ENCODE measurements around the gene PPEF1. TPM values are rescaled to one million over a fixed set of nuclear protein-coding genes. Genes with fewer than 3 reads are reported as not detected.
"Not testable (repeated sequence)": the region's sequence is repeated elsewhere in the genome, so short reads cannot be mapped to it uniquely, and the experiment has no call there.

The PPEF1 gene
- total and polyA plus RNA-seq, 7 donors = 0.04 to 0.38 (median 0.18) TPM; not detected in 2

GRCh38 chrX:18755651-18756050 is 48.2 kb downstream of the PPEF1 start:
- no peaks in the 10 kb centered on the region for H3K9me3 ChIP-seq
- DNase-seq = no peak

GRCh38 chrX:18757956-18758932 is 50.8 kb downstream of the PPEF1 start:
- TF ChIP-seq CTCF (IDR thresholded peaks at IDR 0.05) = no peak
- Histone ChIP-seq H3K27me3 (ENCODE audit: insufficient read depth in 3 of 3, low read length in 2 of 3) (peaks cover 0 to 9% (median 0%) of the 10 kb centered on the region in 3 donors), H3K4me3 (no peak overlapping the region), H3K9me3 (no peaks in the 10 kb centered on the region), H3K27ac (no peak overlapping the region), H3K36me3 (ENCODE audit: insufficient read depth in 1 of 2, low read depth in 1 of 2) (no peaks in the 10 kb centered on the region), H3K4me1 (no peaks in the 10 kb centered on the region)
- ATAC-seq = no peak
- 58 to 85% (median 76%) methylated on average over 11 of the region's 11 CpGs for WGBS, 3 donors
- intact Hi-C loops (cut with DNase I) = no loop called here
- no peak for DNase-seq

More at GRCh38 chrX:18755651-18756050, 48.2 kb downstream of the PPEF1 start:
- Histone ChIP-seq H3K4me3 (no peak overlapping the region), H3K36me3 (ENCODE audit: insufficient read depth in 1 of 2, low read depth in 1 of 2) (no peaks in the 10 kb centered on the region), H3K4me1 (no peaks in the 10 kb centered on the region), H3K27ac (no peak overlapping the region), H3K27me3 (ENCODE audit: insufficient read depth in 3 of 3, low read length in 2 of 3) (peaks cover 0 to 9% (median 0%) of the 10 kb centered on the region in 3 donors)
- no peak for TF ChIP-seq CTCF (IDR thresholded peaks at IDR 0.05)
- ATAC-seq = no peak
- WGBS, 3 donors = 32 to 52% (median 32%) methylated on average over 4 of the region's 4 CpGs
- intact Hi-C loops (cut with DNase I) = no loop called here

GRCh38 chrX:18761750-18762149 is 54.3 kb downstream of the PPEF1 start:
- no peak for ATAC-seq
- Histone ChIP-seq H3K9me3 (no peaks in the 10 kb centered on the region), H3K27ac (no peak overlapping the region), H3K27me3 (ENCODE audit: insufficient read depth in 3 of 3, low read length in 2 of 3) (peaks cover 0 to 3% (median 0%) of the 10 kb centered on the region in 3 donors), H3K36me3 (ENCODE audit: insufficient read depth in 1 of 2, low read depth in 1 of 2) (no peaks in the 10 kb centered on the region), H3K4me3 (no peak overlapping the region), H3K4me1 (no peaks in the 10 kb centered on the region)
- 82 to 98% (median 90%) methylated on average over 3 of the region's 3 CpGs for WGBS, 3 donors
- DNase-seq = no peak
- intact Hi-C loops (cut with DNase I) = no loop called here
- no peak for TF ChIP-seq CTCF (IDR thresholded peaks at IDR 0.05)

GRCh38 chrX:18763106-18763505 is 55.7 kb downstream of the PPEF1 start:
- H3K4me3 ChIP-seq; H3K36me3 ChIP-seq (ENCODE audit: insufficient read depth in 1 of 2, low read depth in 1 of 2); H3K9me3 ChIP-seq; intact Hi-C loops (cut with DNase I); H3K4me1 ChIP-seq; ATAC-seq; DNase-seq; H3K27ac ChIP-seq; H3K27me3 ChIP-seq (ENCODE audit: insufficient read depth in 3 of 3, low read length in 2 of 3): not testable (repeated sequence)
- WGBS, 3 donors = 72 to 89% (median 83%) methylated on average over 3 of the region's 3 CpGs

GRCh38 chrX:18769364-18769763 is 61.9 kb downstream of the PPEF1 start:
- peaks cover 6% of the 10 kb centered on the region for H3K9me3 ChIP-seq
- no peaks in the 10 kb centered on the region for H3K4me1 ChIP-seq
- TF ChIP-seq CTCF (IDR thresholded peaks at IDR 0.05) = no peak
- no peaks in the 10 kb centered on the region for H3K27me3 ChIP-seq (ENCODE audit: insufficient read depth in 3 of 3, low read length in 2 of 3)
- DNase-seq = no peak
- no peak overlapping the region for H3K27ac ChIP-seq
- no peak overlapping the region for H3K4me3 ChIP-seq
- no peaks in the 10 kb centered on the region for H3K36me3 ChIP-seq (ENCODE audit: insufficient read depth in 1 of 2, low read depth in 1 of 2)
- WGBS, 3 donors = 0 to 39% (median 27%) methylated on average over 1 of the region's 1 CpG
- no peak for ATAC-seq
- intact Hi-C loops (cut with DNase I) = no loop called here

All from psoas muscle (tissue), 8 donors.